H1 (cell line): ENCODE data around the gene ARHGAP6. TPM values are rescaled to one million over a fixed set of nuclear protein-coding genes. Genes with fewer than 3 reads are reported as not detected.

Source experiments
- GABPA ChIP-seq: IDR thresholded peaks from 2 replicates; pipeline ENCODE4 v1.6.1; 2011; ENCODE audit warnings: mild to moderate bottlenecking, low read length, moderate library complexity, borderline replicate concordance; ENCODE audit not compliant: insufficient read depth
- KDM1A ChIP-seq: fragments of 200-600, 300-600 bp; sonication (generic); IDR thresholded peaks from 2 replicates; pipeline ENCODE4 v1.7.1; 2016; ENCODE audit warnings: mild to moderate bottlenecking, low read length, borderline replicate concordance
- RNF2 ChIP-seq: fragments of 200-900, 300-1000 bp; sonication (generic); IDR thresholded peaks from 2 replicates; pipeline ENCODE4 v1.7.1; 2016; ENCODE audit warnings: borderline replicate concordance, low read depth, mild to moderate bottlenecking, antibody characterized with exemption, low read length; ENCODE audit not compliant: poor library complexity, severe bottlenecking; ENCODE audit errors: missing control alignments
- SP1 ChIP-seq: IDR thresholded peaks from 2 replicates; pipeline ENCODE4 v1.6.1; 2011; ENCODE audit warnings: low read depth, low read length
- ZNF274 ChIP-seq: IDR thresholded peaks from 2 replicates; pipeline ENCODE4 v1.7.0; 2012; ENCODE audit warnings: low read length, borderline replicate concordance; ENCODE audit errors: extremely low read depth
- polyA plus RNA-seq, 7 experiments: library from polyadenylated mRNA; depleted of rRNA in 3 of 7; stranded (reverse) in 5 of 7; unstranded in 2 of 7; fragments of >200 nt in 5 of 7; fragments of 200-250 nt in 2 of 7; gene quantifications; 1 replicate in 5 of 7; 2 replicates in 1 of 7; 4 replicates in 1 of 7; pipeline versions ENCODE4 v1.2.1 to v1.2.3, GENCODE V29; 2011 to 2013; ENCODE audit warnings: missing spikeins in 2 of 7, mixed read lengths in 2 of 7
- total RNA-seq: library from RNA; stranded (reverse); fragmentation: NEBNext Ultra II Directional; extraction: Animal tissue kit (Norgen Biotek cat#: 25700); gene quantifications from 2 replicates; pipeline ENCODE4 v1.2.1, GENCODE V29; 2021

Gene ARHGAP6
- total and polyA plus RNA-seq, 2 of the 8 experiments (the other 6 are each of a cell fraction or from before 2014, with no cell fraction given), result 0.35 to 0.82 TPM

DNA sequence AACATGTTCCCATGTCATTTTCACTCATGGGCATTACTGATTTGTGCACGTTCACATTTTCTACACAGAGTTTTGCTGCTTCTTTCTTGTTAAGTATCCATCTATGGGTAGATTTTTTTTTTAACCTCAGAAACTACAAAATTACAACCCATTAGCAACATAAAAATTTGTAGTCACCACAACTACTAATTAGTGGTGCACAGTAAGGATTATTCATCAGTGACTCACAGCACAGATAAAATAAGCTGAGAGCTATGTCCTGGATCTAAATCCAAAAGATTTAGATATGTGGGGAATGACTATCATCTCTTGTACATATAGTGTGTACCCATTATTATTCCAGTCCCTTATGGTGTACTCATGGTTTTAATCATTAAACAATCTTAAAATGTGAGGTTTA, 392.2 kb downstream of the ARHGAP6 start (continued):
- TF ChIP-seq KDM1A (no peak), RNF2 (no peak), SP1 (no peak), ZNF274 (no peak), GABPA (no peak)
